ENCODE data around the gene ETS2.

GRCh38 chr21:38822778-38823238 is 17.1 kb downstream of the ETS2 start:
- TF ChIP-seq CTCF (IDR thresholded peaks at IDR 0.05) (no peak), EP300 (IDR thresholded peaks at IDR 0.05) (no peak), POLR2A (IDR thresholded peaks at IDR 0.05; ENCODE audit: low read depth) (no peak)
